Fibroblast of the conjunctiva (primary cell): ENCODE results near the gene PIK3CB.

Experiments used
- DNase-seq: peaks from one replicate; pipeline ENCODE4 v3.0.0-alpha.2; 2010; ENCODE audit warnings: low read depth

Gene PIK3CB

GRCh38 chr3:138834596-138835396, at the start of gene PIK3CB:
TSS of gene PIK3CB (minus strand) at chr3:138834928. CDS start at chr3:138759343, 75,585 bp downstream.
- peak; percentile 51 for DNase-seq

GRCh38 chr3:138881233-138881632, 46.5 kb upstream of the PIK3CB start:
- no peak for DNase-seq

- DNase-seq = no peak
These were observed 45.0 kb upstream of the PIK3CB start for GRCh38 chr3:138879541-138880380.

- DNase-seq = no peak
These were observed 42.5 kb upstream of the PIK3CB start for GRCh38 chr3:138877226-138877625.

- DNase-seq = no peak
These were observed 41.3 kb upstream of the PIK3CB start for GRCh38 chr3:138875754-138876664.

- DNase-seq = no peak
These were observed 40.5 kb upstream of the PIK3CB start for GRCh38 chr3:138875096-138875753.

- DNase-seq = no peak
These were observed 38.9 kb upstream of the PIK3CB start for GRCh38 chr3:138873471-138874278.

- no peak for DNase-seq
These were observed 37.9 kb upstream of the PIK3CB start for GRCh38 chr3:138872632-138873031.

GRCh38 chr3:138867996-138868395, 33.3 kb upstream of the PIK3CB start:
- no peak for DNase-seq

GRCh38 chr3:138863776-138864113, 29.0 kb upstream of the PIK3CB start:
- no peak for DNase-seq

GRCh38 chr3:138862924-138863775, 28.4 kb upstream of the PIK3CB start:
- DNase-seq = peak; percentile 17

- DNase-seq = no peak
These were observed 27.8 kb upstream of the PIK3CB start for GRCh38 chr3:138862531-138862923.

- DNase-seq = peak; percentile 3
These were observed 27.1 kb upstream of the PIK3CB start for GRCh38 chr3:138861798-138862197.

- DNase-seq = no peak
These were observed 22.1 kb upstream of the PIK3CB start for GRCh38 chr3:138856799-138857198.

GRCh38 chr3:138854940-138855339, 20.2 kb upstream of the PIK3CB start:
- DNase-seq = no peak

GRCh38 chr3:138854204-138854603, 19.5 kb upstream of the PIK3CB start:
- no peak for DNase-seq

GRCh38 chr3:138850151-138850550, 15.4 kb upstream of the PIK3CB start:
- DNase-seq = no peak

- no peak for DNase-seq
These were observed 14.7 kb upstream of the PIK3CB start for GRCh38 chr3:138849222-138849940.

- DNase-seq = no peak
These were observed 14.0 kb upstream of the PIK3CB start for GRCh38 chr3:138848696-138849095.
